Hematopoietic multipotent progenitor cell treated with erythropoietin and hydrocortisone succinate and interleukin-3 and kit ligand, for 15 days (in vitro differentiated cells): ENCODE data around the gene ERGIC3.

Experiments
- DNase-seq: peaks from one replicate; pipeline ENCODE4 v3.0.0-alpha.2; 2015; ENCODE audit warnings: low spot score

The ERGIC3 gene

DNA sequence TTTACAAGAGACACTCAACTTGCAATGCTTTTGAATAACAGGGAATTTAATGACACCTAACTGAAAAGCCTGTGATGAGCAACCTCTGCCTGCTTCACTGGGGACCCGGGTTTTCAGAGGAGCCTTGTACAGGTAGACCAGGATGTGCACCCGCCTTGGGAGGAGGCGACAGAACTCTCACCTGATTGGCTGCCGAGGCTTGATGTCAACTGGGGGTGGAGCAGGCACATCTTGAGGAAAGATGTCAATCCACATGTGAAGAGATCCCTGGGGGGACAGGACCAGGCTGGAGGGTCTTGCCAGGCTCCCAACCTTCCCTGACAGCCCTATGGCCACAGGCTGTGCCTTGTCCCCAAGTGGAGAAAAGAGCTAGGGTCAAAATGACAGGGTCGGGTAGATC, 19.8 kb downstream of the ERGIC3 start:
- DNase-seq: no peak

GRCh38 chr20:35562541-35563110, 20.7 kb downstream of the ERGIC3 start:
- DNase-seq: no peak

- DNase-seq: no peak
These were observed 22.0 kb downstream of the ERGIC3 start for GRCh38 chr20:35563834-35564233.

GRCh38 chr20:35564905-35565304, 23.0 kb downstream of the ERGIC3 start:
- DNase-seq: no peak

DNA sequence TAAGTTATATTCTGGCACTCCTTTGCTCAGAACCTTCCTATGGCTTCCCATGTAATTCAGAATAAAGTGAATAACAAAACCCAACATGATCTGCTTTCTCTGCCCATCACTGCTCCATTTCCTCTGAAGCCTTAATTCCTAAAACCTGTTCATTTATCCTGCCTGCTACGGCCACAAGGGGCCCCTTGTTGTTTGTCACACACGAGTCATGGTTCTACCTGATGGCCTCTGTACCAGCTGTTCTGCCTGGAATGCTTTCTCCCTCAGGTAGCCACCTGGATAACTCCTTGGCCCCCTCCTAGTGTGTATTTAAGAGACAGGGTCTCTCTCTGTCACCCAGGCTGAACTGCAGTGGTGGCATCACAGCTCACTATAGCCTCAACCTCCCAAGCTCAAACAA, 26.8 kb downstream of the ERGIC3 start:
- no peak for DNase-seq

GRCh38 chr20:35571555-35571954, 29.7 kb downstream of the ERGIC3 start:
- DNase-seq: no peak

DNA sequence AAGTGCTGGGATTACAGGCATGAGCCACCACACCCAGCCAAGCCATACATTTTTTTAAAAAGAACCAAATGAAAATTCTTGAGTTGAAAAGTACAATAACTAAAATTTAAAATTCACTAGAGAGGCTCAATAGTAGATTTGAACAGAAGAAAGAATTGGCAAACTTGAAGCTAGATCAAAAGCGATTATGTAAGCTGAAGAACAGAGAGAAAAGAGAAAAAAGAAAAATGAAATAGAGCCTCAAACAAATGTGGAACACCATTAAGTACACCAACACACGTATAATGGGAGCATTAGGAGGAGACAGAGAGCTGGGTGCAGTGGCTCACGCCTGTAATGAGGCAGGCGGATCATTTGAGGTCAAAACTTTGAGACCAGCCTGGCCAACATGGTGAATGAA, 31.0 kb downstream of the ERGIC3 start:
- no peak for DNase-seq

GRCh38 chr20:35575958-35576357, 34.1 kb downstream of the ERGIC3 start:
- no peak for DNase-seq

DNA sequence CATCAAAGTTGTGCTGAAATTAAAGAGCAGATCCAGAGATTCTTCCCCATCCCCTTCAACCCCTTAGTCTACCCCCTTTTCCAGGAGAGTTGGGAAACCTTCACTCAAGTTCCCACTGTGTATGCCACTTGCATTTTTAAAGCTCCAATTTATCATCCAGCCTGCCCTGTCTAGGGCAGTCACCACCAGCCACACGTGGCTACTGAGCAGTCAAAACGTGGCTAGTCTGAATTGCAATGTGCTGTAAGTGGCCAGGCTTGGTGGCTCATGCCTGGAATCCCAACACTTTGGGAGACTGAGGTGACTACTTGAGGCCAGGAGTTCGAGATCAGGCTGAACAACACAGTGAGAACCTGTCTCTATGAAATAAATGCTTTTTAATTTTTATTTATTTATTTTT, 34.9 kb downstream of the ERGIC3 start:
- no peak for DNase-seq

GRCh38 chr20:35578469-35578868, 36.6 kb downstream of the ERGIC3 start:
- DNase-seq: no peak

- no peak for DNase-seq
These were observed 37.3 kb downstream of the ERGIC3 start for GRCh38 chr20:35579196-35579595.

GRCh38 chr20:35582131-35582530, 40.3 kb downstream of the ERGIC3 start:
- no peak for DNase-seq

DNA sequence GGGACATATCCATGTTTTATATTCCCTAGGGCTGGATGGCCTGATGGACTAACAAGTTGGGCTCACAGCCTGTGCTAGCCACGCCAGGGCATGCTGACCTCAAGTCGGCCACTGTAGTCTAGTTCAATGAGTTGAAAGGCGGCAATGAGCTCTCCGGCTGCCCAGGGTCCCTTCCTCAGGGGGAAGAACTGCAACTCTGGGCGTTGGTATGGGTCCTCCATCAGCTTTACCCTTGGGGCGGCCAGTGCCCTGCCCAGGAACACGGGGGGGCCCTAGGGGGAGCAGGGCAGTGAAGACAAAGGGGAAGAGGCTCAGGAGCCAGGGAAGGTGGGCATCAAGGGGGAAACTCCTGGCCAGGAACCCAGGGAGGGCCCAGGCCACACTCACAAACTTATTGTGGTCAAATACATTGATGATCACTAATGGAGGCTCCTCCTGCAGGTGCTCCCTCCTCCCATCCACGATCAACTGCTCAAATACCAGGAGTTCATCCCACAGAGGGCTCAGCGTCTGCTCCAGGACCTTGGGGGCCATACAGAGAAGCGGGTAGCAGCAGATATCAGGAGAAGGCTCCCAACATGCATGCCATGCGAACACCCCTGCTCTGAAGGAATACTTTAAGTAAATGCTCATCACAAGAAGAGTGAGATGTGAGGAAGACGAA, 41.0 kb downstream of the ERGIC3 start:
- no peak for DNase-seq

DNA sequence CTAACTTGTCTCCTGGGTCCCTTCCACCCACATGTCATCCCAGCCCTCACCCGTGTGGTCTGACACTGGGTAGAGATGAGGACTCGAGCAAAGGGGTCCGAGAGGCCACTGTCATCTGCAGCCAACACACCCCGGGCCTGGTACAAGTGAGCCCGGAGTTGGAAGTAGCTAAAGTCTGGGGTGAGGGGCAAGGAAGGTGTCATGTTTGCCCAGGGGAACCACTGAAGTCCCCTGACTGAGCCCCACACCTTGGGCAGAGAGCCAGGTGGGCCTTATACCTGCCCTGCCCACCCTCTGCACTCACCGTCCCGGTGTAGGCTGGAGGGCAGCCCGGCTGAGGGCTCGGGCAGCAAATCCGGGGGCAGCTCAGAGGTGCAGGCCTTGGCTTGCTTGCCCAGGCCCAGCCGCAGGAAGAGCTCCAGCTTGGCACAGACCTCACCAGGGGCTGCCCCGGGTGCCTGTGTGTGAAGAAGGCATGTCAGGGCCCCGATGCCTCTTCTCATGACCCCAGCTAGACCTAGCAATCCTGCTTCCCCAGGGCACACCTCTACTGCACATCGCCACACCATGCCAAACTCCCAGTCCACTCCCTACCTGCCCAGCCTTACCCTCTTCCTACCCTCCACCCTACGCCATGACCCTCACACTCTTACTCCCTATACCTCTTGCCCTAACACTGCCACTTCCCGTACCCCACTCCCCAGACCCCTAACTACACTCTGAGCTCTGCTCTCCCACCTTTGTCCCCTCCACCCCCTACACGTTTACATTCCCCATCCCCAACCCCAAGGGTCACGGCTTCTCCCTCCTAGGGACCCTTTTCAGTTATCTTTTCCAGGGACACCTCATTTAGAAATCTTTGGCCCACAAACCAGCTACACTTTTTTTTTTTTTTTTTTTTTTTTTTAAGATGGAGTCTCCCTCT, 42.0 kb downstream of the ERGIC3 start:
- DNase-seq: no peak

GRCh38 chr20:35586751-35587425, 45.0 kb downstream of the ERGIC3 start:
- no peak for DNase-seq

- DNase-seq: no peak
These were observed 45.6 kb downstream of the ERGIC3 start for GRCh38 chr20:35587436-35587835.

- no peak for DNase-seq
These were observed 46.5 kb downstream of the ERGIC3 start for GRCh38 chr20:35588397-35588796.

DNA sequence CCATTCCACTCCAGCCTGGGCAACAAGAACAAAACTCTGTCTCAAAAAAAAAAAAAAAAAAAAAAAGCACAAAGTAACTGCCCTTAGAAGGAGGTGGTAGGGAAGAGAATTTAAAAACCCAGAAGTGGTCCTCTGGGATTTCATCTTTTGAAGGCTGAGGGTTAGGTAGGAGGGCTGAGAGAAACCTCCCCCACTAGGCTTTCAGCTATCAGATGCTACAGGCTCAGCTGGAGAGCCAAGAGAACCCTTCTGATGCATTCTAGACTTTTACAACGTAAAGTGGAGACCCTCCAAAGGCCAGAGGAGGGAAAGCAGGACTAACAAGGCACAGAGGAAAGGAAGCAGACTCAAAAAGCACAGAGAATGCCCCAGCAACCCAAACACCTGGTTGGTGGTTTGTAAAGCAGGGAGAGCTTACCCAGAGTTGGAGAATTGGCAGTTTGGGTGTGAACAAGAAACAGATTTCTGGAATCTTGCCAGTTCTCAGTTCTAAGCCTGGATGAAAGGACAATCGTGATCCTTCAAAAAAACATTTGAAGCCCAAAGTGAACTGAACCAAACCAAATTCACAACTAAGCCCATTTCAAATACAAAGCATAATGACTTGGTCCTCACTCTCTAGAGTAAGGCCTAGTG, 50.6 kb downstream of the ERGIC3 start:
- DNase-seq: no peak

- no peak for DNase-seq
These were observed 53.6 kb downstream of the ERGIC3 start for GRCh38 chr20:35595456-35595855.

DNA sequence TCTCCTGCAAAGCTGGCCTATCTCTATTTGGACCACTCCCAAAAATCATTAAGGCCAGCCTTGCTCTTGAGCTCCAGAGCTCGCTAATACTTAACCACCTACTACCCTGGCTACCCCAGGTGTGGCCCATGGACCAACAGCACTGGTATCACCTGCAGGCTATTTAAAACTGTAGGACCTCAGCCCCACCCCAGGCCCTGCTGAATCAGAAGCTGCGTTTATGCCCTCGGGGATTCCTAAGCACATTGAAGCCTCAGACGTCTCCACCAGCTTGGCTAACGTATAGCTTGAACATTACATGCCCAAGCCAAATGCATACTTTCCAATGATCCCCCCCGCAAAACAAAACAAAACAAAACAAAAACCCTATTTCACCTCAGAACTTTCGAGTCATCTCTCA, 54.0 kb downstream of the ERGIC3 start:
- DNase-seq: no peak

GRCh38 chr20:35597186-35597585, 55.3 kb downstream of the ERGIC3 start:
- DNase-seq: no peak

GRCh38 chr20:35598476-35598875, 56.6 kb downstream of the ERGIC3 start:
- no peak for DNase-seq
